Smooth muscle cell (in vitro differentiated cells): ENCODE results near the gene LMO7. TPM values are rescaled to one million over a fixed set of nuclear protein-coding genes. Genes with fewer than 3 reads are reported as not detected.

Experiments used
- DNase-seq: peaks from one replicate; lab custom pipeline; 2025; ENCODE audit not compliant: unreplicated experiment; lab: John Stamatoyannopoulos, UW
- H2AFZ ChIP-seq: fragments of 200-600 bp; sonication (generic); 2 replicates; pipeline ENCODE4 v1.6.0; 2016; ENCODE audit warnings: antibody characterized with exemption, low read depth, mild to moderate bottlenecking
- H3F3A ChIP-seq: fragments of 200-600 bp; sonication (generic); 2 replicates; pipeline ENCODE4 v1.6.0; 2017; ENCODE audit warnings: antibody characterized with exemption, low read depth
- H3K27ac ChIP-seq: fragments of 200-600 bp; sonication (generic); 2 replicates; pipeline ENCODE4 v1.5.1; 2016; ENCODE audit warnings: low read depth, mild to moderate bottlenecking
- H3K27me3 ChIP-seq: fragments of 200-600 bp; sonication (generic); 2 replicates; pipeline ENCODE4 v1.6.1; 2016; ENCODE audit warnings: low read depth, mild to moderate bottlenecking
- H3K36me3 ChIP-seq: fragments of 200-600 bp; sonication (generic); 2 replicates; pipeline ENCODE4 v1.5.1; 2016; ENCODE audit warnings: low read depth
- H3K4me1 ChIP-seq: fragments of 200-600 bp; sonication (generic); 2 replicates; pipeline ENCODE4 v1.5.1; 2016; ENCODE audit warnings: low read depth
- H3K4me2 ChIP-seq: fragments of 200-600 bp; sonication (generic); 2 replicates; pipeline ENCODE4 v1.6.0; 2016; ENCODE audit warnings: mild to moderate bottlenecking
- H3K4me3 ChIP-seq: fragments of 200-600 bp; sonication (generic); 2 replicates; pipeline ENCODE4 v1.5.1; 2016; ENCODE audit warnings: mild to moderate bottlenecking
- H3K79me2 ChIP-seq: fragments of 200-600 bp; sonication (generic); 2 replicates; pipeline ENCODE4 v1.6.0; 2016; ENCODE audit warnings: low read depth, mild to moderate bottlenecking
- H3K9ac ChIP-seq: fragments of 200-600 bp; sonication (generic); 2 replicates; pipeline ENCODE4 v1.6.0; 2016; ENCODE audit warnings: low read depth
- H3K9me3 ChIP-seq: fragments of 200-600 bp; sonication (generic); replicated peaks from 2 replicates; pipeline ENCODE4 v1.5.1; 2016; ENCODE audit warnings: low read depth
- H4K20me1 ChIP-seq: fragments of 200-600 bp; sonication (generic); 2 replicates; pipeline ENCODE4 v1.6.0; 2016; ENCODE audit warnings: low read depth
- WGBS: methylation state at CpG from one replicate; pipeline ENCODE4 v1.1.7; 2016; ENCODE audit warnings: low lambda C conversion rate; 5-methylcytosine and 5-hydroxymethylcytosine counted together
- polyA plus RNA-seq: library from polyadenylated mRNA; unstranded; fragments of >200 nt; fragmentation: Nextera tagmentation; extraction: Ambion mirVana; gene quantifications from 2 replicates; pipeline ENCODE4 v1.2.1, GENCODE V29; 2016
- total RNA-seq: library from RNA; depleted of rRNA; stranded (reverse); fragments of >200 nt; gene quantifications from 2 replicates; pipeline ENCODE4 v1.2.3, GENCODE V29; 2014
- TF ChIP-seq, protein P1 (sequence below): fragments of 200-600 bp; sonication (generic); IDR thresholded peaks from 2 replicates; pipeline ENCODE4 v1.5.1; 2017; ENCODE audit warnings: borderline replicate concordance, mild to moderate bottlenecking, antibody characterized with exemption; ENCODE audit not compliant: insufficient read depth, poor library complexity, severe bottlenecking

Gene LMO7
- total and polyA plus RNA-seq, 2 experiments from 2014 or later, result 157 to 213 TPM

DNA sequence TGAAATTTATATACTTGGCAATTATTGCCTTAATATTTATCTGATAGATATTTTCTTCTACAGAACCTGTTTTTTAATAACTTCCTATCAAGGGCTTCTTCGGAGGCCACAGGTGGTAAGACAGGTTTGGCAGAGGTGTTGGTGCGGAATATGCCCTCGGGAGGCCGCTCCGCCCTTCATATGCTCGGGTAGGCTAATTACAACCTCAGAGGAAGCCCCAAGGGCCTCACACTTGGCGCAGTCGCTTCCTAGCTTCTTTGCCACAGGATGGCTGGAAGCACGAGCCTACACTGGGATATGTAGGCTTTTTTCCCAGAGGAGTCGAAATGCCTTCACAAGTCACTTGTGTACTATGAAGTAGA is 68.8 kb downstream of the LMO7 start:
- no peak for DNase-seq
- no peaks in the 10 kb centered on the region for H3K9me3 ChIP-seq
- no peaks in the 10 kb centered on the region for H3K36me3 ChIP-seq
- WGBS, result 31% methylated on average over 10 of the region's 10 CpGs
- H3K27me3 ChIP-seq, result no peaks in the 10 kb centered on the region
- H3K4me3 ChIP-seq, result peak overlapping the region; percentile 10
- peaks cover 71% of the 10 kb centered on the region for H3K79me2 ChIP-seq
- TF ChIP-seq, protein P1, sequence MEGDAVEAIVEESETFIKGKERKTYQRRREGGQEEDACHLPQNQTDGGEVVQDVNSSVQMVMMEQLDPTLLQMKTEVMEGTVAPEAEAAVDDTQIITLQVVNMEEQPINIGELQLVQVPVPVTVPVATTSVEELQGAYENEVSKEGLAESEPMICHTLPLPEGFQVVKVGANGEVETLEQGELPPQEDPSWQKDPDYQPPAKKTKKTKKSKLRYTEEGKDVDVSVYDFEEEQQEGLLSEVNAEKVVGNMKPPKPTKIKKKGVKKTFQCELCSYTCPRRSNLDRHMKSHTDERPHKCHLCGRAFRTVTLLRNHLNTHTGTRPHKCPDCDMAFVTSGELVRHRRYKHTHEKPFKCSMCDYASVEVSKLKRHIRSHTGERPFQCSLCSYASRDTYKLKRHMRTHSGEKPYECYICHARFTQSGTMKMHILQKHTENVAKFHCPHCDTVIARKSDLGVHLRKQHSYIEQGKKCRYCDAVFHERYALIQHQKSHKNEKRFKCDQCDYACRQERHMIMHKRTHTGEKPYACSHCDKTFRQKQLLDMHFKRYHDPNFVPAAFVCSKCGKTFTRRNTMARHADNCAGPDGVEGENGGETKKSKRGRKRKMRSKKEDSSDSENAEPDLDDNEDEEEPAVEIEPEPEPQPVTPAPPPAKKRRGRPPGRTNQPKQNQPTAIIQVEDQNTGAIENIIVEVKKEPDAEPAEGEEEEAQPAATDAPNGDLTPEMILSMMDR, result no peak
- peaks cover 82% of the 10 kb centered on the region for H4K20me1 ChIP-seq
- peaks cover 15% of the 10 kb centered on the region for H3F3A ChIP-seq
- peak overlapping the region; percentile 97 for H3K27ac ChIP-seq
- H3K4me2 ChIP-seq, result peak overlapping the region; percentile 79
- H3K9ac ChIP-seq, result peak overlapping the region; percentile 76
- H3K4me1 ChIP-seq, result peaks cover 27% of the 10 kb centered on the region
- no peak overlapping the region for H2AFZ ChIP-seq

DNA sequence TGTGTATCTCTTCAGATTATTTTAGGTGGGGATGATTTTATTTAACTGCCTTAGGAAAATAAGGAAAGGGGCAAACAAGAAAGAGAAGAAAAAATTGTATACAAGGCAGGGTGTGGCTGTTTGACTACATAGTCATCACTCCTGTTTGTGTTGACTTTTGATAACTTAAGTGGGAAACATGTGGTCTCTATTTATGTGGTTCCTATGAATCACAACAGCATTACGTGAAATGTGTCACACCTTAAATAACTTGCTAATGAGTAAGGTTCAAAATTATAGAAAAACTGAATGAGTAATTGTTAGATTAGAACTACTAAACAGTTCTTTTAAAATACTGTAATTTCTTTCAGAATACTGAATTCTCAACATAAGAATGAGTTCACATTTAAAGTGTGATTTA is 69.3 kb downstream of the LMO7 start:
- no peaks in the 10 kb centered on the region for H3K27me3 ChIP-seq
- H3K9me3 ChIP-seq, result no peaks in the 10 kb centered on the region
- H3K4me1 ChIP-seq, result peaks cover 27% of the 10 kb centered on the region
- DNase-seq, result no peak
- H3K9ac ChIP-seq, result peak overlapping the region; percentile 76
- 8% methylated on average over 1 of the region's 1 CpG for WGBS
- TF ChIP-seq, protein P1, result no peak
- H3F3A ChIP-seq, result peaks cover 15% of the 10 kb centered on the region
- H3K4me3 ChIP-seq, result peak overlapping the region; percentile 10
- H4K20me1 ChIP-seq, result peaks cover 81% of the 10 kb centered on the region
- peak overlapping the region; percentile 79 for H3K4me2 ChIP-seq
- H3K79me2 ChIP-seq, result peaks cover 70% of the 10 kb centered on the region
- peak overlapping the region; percentile 97 for H3K27ac ChIP-seq
- no peak overlapping the region for H2AFZ ChIP-seq
- H3K36me3 ChIP-seq, result no peaks in the 10 kb centered on the region

DNA sequence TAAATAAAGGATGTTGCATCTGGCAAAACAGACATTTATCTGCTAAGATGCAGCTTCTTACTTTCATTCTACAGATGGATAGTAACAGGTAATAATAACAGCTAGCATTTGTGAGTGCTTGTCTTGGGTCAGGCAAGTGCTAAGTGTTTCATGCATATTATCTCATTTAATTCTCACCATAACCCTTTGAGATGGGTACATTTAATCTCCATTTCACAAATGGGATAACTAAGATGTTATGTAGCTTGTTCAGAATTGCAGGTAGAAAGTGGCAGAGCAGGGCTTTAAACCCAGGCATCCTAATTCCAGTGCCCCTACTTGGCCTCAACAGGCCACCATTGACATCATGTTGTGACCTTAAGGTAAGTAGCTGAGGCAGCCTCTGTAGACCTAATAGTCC is 69.8 kb downstream of the LMO7 start:
- no peaks in the 10 kb centered on the region for H3K27me3 ChIP-seq
- H3K36me3 ChIP-seq, result no peaks in the 10 kb centered on the region
- no peak for DNase-seq
- peaks cover 68% of the 10 kb centered on the region for H3K79me2 ChIP-seq
- peaks cover 27% of the 10 kb centered on the region for H3K4me1 ChIP-seq
- H4K20me1 ChIP-seq, result peaks cover 79% of the 10 kb centered on the region
- no peak overlapping the region for H3K4me3 ChIP-seq
- H3K9me3 ChIP-seq, result no peaks in the 10 kb centered on the region
- H3F3A ChIP-seq, result peaks cover 15% of the 10 kb centered on the region
- H3K4me2 ChIP-seq, result peak overlapping the region; percentile 79
- H2AFZ ChIP-seq, result no peak overlapping the region
- H3K27ac ChIP-seq, result peak overlapping the region; percentile 97
- peak overlapping the region; percentile 63 for H3K9ac ChIP-seq
- TF ChIP-seq, protein P1, result no peak

DNA sequence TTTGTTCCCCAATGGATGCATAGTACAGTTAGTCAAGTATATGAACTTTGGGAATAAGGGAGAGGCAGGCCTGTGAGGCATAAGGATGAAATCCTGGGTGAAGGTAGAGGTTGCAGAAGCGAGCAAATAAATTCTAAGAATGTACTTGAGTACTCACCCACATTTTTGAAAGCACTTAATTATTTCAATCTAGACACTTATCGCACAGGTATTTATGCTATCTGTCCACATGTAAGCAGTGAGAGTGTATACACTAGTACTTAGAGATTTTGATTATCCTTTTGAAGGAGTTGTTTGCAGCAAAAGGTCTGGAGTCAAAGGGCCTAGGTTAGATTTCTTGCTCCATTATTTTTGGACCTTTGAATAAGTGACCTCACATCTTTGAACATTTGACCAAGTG is 77.7 kb downstream of the LMO7 start:
- no peaks in the 10 kb centered on the region for H3K36me3 ChIP-seq
- H3K79me2 ChIP-seq, result peaks cover 38% of the 10 kb centered on the region
- H3K4me2 ChIP-seq, result no peak overlapping the region
- DNase-seq, result no peak
- no peak overlapping the region for H2AFZ ChIP-seq
- H3K4me1 ChIP-seq, result no peaks in the 10 kb centered on the region
- H3F3A ChIP-seq, result peaks cover 8% of the 10 kb centered on the region
- H3K9me3 ChIP-seq, result no peaks in the 10 kb centered on the region
- no peak overlapping the region for H3K9ac ChIP-seq
- H3K4me3 ChIP-seq, result no peak overlapping the region
- no peak overlapping the region for H3K27ac ChIP-seq
- 94% methylated on average over 2 of the region's 2 CpGs for WGBS
- peaks cover 80% of the 10 kb centered on the region for H4K20me1 ChIP-seq
- H3K27me3 ChIP-seq, result no peaks in the 10 kb centered on the region
- TF ChIP-seq, protein P1, result no peak
